Measurements from ENCODE around the gene YIPF2.
A peak's percentile ranks its signal among the peaks of the same experiment; 100 is the strongest.
"Not testable (repeated sequence)": the region's sequence is repeated elsewhere in the genome, so short reads cannot be mapped to it uniquely, and the experiment has no call there.

YIPF2 gene

GRCh38 chr19:10884274-10884673 is 44.2 kb downstream of the YIPF2 start:
- no peak overlapping the region for H3K4me3 ChIP-seq (ENCODE audit: low read length)
- TF ChIP-seq CTCF (conservative IDR thresholded peaks at IDR 0.05; ENCODE audit: low read length) = no peak
- peak; percentile 67 for DNase-seq (ENCODE audit: low read depth)

- TF ChIP-seq CTCF (conservative IDR thresholded peaks at IDR 0.05; ENCODE audit: low read length) = no peak
- H3K4me3 ChIP-seq (ENCODE audit: low read length) = no peak overlapping the region
- DNase-seq (ENCODE audit: low read depth) = no peak
Measured at GRCh38 chr19:10882108-10882457, 46.4 kb downstream of the YIPF2 start.

- no peak overlapping the region for H3K4me3 ChIP-seq (ENCODE audit: low read length)
- no peak for TF ChIP-seq CTCF (conservative IDR thresholded peaks at IDR 0.05; ENCODE audit: low read length)
- DNase-seq (ENCODE audit: low read depth) = no peak
Measured at GRCh38 chr19:10881403-10882107, 46.9 kb downstream of the YIPF2 start.

- TF ChIP-seq CTCF (conservative IDR thresholded peaks at IDR 0.05; ENCODE audit: low read length) = no peak
- DNase-seq (ENCODE audit: low read depth) = no peak
- no peak overlapping the region for H3K4me3 ChIP-seq (ENCODE audit: low read length)
Measured at GRCh38 chr19:10878253-10878652, 50.2 kb downstream of the YIPF2 start.

GRCh38 chr19:10877608-10878007 is 50.8 kb downstream of the YIPF2 start:
- H3K4me3 ChIP-seq (ENCODE audit: low read length); DNase-seq (ENCODE audit: low read depth): not testable (repeated sequence)

GRCh38 chr19:10876459-10877240 is 51.8 kb downstream of the YIPF2 start:
- DNase-seq (ENCODE audit: low read depth) = no peak
- no peak for TF ChIP-seq CTCF (conservative IDR thresholded peaks at IDR 0.05; ENCODE audit: low read length)
- no peak overlapping the region for H3K4me3 ChIP-seq (ENCODE audit: low read length)

GRCh38 chr19:10874024-10874423 is 54.4 kb downstream of the YIPF2 start:
- TF ChIP-seq CTCF (conservative IDR thresholded peaks at IDR 0.05; ENCODE audit: low read length) = no peak
- DNase-seq (ENCODE audit: low read depth) = no peak
- no peak overlapping the region for H3K4me3 ChIP-seq (ENCODE audit: low read length)
